ENCODE data around the gene RAD1. TPM values are rescaled to one million over a fixed set of nuclear protein-coding genes. Genes with fewer than 3 reads are reported as not detected.

The RAD1 gene
- 20.5 and 40.3 TPM in 2 replicates for total RNA-seq

- peak within 1 kb of the TSS; percentile 99 for H3K4me3 ChIP-seq (ENCODE audit: low read depth, low read length)
- peak; percentile 61 for DNase-seq (ENCODE audit: low read depth)
- peak; percentile 25 for TF ChIP-seq CTCF (conservative IDR thresholded peaks at IDR 0.05; ENCODE audit: low read depth, low read length)
These were observed at the start of gene RAD1, which contains the start of gene BRIX1 for GRCh38 chr5:34915139-34915855. TSS of gene RAD1 (minus strand) at chr5:34915504. CDS start at chr5:34914892, 612 bp downstream. TSS of gene BRIX1 (plus strand) at chr5:34915711. CDS start at chr5:34915739, 28 bp downstream.

- no peak for TF ChIP-seq CTCF (conservative IDR thresholded peaks at IDR 0.05; ENCODE audit: low read depth, low read length)
- DNase-seq (ENCODE audit: low read depth): peak; percentile 74
- H3K4me3 ChIP-seq (ENCODE audit: low read depth, low read length): no peak overlapping the region
These were observed 44.0 kb upstream of the RAD1 start for GRCh38 chr5:34959323-34959722.

GRCh38 chr5:34957857-34958690, 42.8 kb upstream of the RAD1 start:
- H3K4me3 ChIP-seq (ENCODE audit: low read depth, low read length): no peak overlapping the region
- no peak for DNase-seq (ENCODE audit: low read depth)
- peak; percentile 78 for TF ChIP-seq CTCF (conservative IDR thresholded peaks at IDR 0.05; ENCODE audit: low read depth, low read length)

- TF ChIP-seq CTCF (conservative IDR thresholded peaks at IDR 0.05; ENCODE audit: low read depth, low read length): no peak
- H3K4me3 ChIP-seq (ENCODE audit: low read depth, low read length): no peak overlapping the region
- peak; percentile 46 for DNase-seq (ENCODE audit: low read depth)
These were observed 42.0 kb upstream of the RAD1 start for GRCh38 chr5:34957321-34957720.

- no peak for TF ChIP-seq CTCF (conservative IDR thresholded peaks at IDR 0.05; ENCODE audit: low read depth, low read length)
- H3K4me3 ChIP-seq (ENCODE audit: low read depth, low read length): no peak overlapping the region
- DNase-seq (ENCODE audit: low read depth): no peak
These were observed 29.2 kb upstream of the RAD1 start for GRCh38 chr5:34944460-34945047.

- DNase-seq (ENCODE audit: low read depth): no peak
- no peak overlapping the region for H3K4me3 ChIP-seq (ENCODE audit: low read depth, low read length)
- TF ChIP-seq CTCF (conservative IDR thresholded peaks at IDR 0.05; ENCODE audit: low read depth, low read length): no peak
These were observed 28.7 kb upstream of the RAD1 start for GRCh38 chr5:34944044-34944443.

Data from epithelial cell of proximal tubule (primary cell).